ENCODE measurements around the gene NRDC.

- no peak for TF ChIP-seq POLR2A (IDR thresholded peaks at IDR 0.05)
- no peak for TF ChIP-seq CTCF (IDR thresholded peaks at IDR 0.05)
- TF ChIP-seq POLR2AphosphoS5 (IDR thresholded peaks at IDR 0.05; ENCODE audit: insufficient read depth in 1 of 2, low read depth in 1 of 2): no peak
These were observed 22.9 kb downstream of the NRDC start for GRCh38 chr1:51855624-51856023.

All from vagina (tissue), 2 donors.